LNCaP clone FGC (cell line): Measurements from ENCODE around the gene PFN3.

Experiments
- DNase-seq: peaks from one replicate; pipeline ENCODE4 v3.0.0-alpha.2; 2011; ENCODE audit warnings: low read depth
- H3K4me3 ChIP-seq: 2 replicates; pipeline ENCODE4 v1.5.1; 2011; ENCODE audit warnings: mild to moderate bottlenecking, low read depth, low read length, control low read depth
- TF ChIP-seq, protein P1 (sequence below): IDR thresholded peaks from 2 replicates; pipeline ENCODE4 v1.5.1; 2012; ENCODE audit warnings: mild to moderate bottlenecking; ENCODE audit not compliant: control insufficient read depth, insufficient read depth; ENCODE audit errors: extremely low read depth

PFN3 gene, protein sequence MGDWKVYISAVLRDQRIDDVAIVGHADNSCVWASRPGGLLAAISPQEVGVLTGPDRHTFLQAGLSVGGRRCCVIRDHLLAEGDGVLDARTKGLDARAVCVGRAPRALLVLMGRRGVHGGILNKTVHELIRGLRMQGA

DNA sequence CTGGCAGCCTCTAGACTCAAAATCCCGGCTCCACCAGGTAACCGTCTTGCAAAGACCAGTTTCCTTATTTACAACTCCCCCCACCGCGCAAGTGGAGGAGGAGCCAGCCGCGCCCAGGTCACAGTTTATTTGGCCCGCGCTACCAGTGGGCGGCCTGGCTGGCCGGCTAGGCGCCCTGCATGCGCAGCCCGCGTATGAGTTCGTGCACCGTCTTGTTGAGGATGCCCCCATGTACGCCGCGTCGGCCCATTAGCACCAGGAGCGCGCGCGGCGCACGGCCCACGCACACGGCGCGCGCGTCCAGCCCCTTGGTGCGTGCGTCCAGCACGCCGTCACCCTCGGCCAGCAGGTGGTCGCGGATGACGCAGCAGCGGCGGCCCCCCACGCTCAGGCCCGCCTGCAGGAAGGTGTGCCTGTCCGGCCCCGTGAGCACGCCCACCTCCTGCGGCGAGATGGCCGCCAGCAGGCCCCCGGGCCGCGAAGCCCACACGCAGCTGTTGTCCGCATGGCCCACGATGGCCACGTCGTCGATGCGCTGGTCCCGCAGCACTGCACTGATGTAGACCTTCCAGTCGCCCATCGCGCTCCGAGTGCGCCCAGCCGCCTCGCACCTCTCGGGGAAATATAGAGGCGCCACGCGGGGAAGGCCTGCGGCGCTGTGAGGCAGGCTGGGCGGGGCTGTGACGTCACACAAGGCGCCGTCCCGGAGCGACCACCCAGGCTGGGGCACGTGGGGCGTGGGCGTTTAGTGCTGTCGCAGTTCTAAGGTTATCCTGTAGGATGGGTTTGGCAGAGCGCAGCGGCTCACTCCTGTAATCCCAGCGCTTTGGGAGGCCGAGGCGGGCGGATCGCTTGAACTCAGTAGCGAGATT, at the start of gene PFN3:
TSS of gene PFN3 (minus strand) at position 665 of the 872 bp plus-strand sequence. CDS start at position 580, 85 bp downstream.
- TF ChIP-seq, protein P1, sequence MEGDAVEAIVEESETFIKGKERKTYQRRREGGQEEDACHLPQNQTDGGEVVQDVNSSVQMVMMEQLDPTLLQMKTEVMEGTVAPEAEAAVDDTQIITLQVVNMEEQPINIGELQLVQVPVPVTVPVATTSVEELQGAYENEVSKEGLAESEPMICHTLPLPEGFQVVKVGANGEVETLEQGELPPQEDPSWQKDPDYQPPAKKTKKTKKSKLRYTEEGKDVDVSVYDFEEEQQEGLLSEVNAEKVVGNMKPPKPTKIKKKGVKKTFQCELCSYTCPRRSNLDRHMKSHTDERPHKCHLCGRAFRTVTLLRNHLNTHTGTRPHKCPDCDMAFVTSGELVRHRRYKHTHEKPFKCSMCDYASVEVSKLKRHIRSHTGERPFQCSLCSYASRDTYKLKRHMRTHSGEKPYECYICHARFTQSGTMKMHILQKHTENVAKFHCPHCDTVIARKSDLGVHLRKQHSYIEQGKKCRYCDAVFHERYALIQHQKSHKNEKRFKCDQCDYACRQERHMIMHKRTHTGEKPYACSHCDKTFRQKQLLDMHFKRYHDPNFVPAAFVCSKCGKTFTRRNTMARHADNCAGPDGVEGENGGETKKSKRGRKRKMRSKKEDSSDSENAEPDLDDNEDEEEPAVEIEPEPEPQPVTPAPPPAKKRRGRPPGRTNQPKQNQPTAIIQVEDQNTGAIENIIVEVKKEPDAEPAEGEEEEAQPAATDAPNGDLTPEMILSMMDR, result no peak
- DNase-seq, result no peak
- no peak within 1 kb of the TSS for H3K4me3 ChIP-seq

DNA sequence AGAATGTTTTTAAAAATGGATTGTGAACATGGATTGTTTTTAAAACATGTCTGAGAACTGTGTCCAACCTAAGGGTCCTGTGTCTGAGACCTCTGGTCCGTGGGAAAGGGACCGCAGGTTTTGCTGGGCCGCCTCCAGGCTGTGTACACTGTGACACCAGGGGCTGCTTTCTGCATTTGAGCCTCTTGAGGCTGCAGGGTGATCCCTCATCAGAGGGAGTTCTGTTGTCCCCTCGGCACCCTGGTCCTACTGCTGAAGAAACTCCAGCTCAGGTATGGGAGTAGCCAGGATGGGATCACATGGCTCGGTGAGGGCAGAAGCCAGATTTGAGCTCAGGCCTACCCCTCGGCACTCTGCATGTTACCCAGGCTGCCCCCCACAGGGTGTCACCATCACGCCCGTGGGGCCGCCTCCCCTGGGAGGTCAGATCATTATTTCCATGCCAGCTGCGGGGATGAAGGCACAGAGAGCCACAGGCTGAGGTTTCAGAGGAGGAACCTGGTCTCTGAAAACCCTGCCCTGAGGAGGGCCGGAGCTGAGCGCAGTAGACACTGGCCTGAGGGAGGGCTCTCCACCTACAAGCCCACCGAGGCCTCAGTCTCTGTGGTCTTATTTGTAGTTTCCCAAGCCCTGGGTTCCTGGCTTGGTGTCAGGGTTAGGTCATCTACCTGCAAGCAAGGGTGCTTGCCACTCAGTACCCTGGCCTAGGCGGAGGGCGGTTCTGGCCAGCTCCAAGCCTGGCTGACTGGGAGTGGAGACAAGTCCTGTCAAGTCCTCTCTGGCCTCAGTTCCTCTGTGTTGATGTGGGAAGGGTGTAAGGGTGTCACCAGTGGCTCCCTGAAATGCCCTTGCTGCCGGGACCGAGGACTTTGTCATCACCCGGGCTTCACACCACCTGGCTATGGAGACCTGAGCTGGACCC, 48.9 kb upstream of the PFN3 start:
- H3K4me3 ChIP-seq, result no peak overlapping the region
- DNase-seq, result no peak

DNA sequence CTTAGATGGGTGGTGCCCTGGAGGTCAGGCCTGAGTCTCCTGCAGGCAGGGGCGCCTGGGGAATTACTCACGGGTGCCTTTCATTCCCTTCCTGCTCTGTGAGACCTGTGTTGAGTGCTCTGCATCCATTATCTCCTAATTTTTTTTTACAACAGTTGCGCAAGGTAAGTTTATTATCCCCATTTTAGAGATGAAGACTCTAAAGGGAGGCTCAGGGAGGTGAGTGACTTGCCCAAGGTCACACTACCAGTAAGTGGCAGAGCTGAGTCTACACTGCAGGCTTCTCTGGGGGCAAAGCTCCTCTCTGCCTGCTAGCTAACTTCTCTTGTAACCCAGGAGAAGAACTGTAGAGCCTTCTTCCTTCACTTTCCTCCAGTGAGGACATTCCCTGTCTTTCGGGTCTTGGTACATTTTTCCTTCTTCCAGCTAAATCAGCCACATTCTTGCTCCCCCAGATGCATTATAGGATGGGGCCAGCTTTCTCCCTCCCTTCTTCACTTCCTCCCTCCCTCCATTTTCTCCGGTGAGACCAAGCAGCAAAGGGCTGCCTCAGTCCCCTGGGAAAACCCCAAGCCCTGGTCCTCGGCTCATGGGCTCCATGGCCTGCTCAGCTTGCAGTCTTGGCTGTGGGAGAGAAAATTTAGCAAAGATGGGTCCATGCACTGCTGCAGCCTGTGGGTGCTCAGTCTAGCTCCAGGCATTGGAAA, 47.9 kb upstream of the PFN3 start:
- no peak for DNase-seq
- peak overlapping the region; percentile 55 for H3K4me3 ChIP-seq
- TF ChIP-seq, protein P1, result no peak

More for the DNA sequence above, 48.9 kb upstream of the PFN3 start:
- TF ChIP-seq, protein P1, result no peak

DNA sequence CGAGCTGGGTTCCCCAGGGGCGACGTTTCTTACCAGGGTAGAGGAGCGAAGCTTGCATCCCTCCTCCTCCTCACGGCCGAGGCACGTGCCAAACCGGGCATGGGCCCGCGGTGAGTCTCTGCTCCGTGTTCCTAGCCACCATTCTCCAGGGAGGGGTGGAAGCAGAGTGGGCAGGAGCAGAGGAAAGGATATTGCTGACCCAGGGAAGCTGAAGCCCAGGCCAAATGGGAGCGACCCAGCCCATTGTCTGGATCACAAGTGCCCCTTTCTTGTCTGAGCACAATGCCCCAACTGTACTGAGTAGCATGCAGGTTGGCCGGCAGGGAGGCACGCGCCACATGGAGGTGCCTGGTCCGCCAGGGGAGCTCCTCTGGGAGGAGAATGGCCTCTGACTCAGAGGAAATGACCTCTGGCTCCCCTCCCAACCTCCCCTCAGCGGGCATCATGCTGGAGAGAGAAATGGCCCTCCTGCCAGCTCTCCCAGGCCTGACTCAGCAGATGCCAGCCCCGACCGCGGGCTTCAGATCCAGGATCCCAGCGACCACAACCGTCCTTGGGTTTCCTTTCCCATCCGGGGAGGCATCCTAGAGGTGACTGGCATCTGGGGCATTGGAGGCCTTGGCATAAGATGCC, 47.3 kb upstream of the PFN3 start:
- peak overlapping the region; percentile 55 for H3K4me3 ChIP-seq
- DNase-seq, result no peak
- TF ChIP-seq, protein P1, result no peak

DNA sequence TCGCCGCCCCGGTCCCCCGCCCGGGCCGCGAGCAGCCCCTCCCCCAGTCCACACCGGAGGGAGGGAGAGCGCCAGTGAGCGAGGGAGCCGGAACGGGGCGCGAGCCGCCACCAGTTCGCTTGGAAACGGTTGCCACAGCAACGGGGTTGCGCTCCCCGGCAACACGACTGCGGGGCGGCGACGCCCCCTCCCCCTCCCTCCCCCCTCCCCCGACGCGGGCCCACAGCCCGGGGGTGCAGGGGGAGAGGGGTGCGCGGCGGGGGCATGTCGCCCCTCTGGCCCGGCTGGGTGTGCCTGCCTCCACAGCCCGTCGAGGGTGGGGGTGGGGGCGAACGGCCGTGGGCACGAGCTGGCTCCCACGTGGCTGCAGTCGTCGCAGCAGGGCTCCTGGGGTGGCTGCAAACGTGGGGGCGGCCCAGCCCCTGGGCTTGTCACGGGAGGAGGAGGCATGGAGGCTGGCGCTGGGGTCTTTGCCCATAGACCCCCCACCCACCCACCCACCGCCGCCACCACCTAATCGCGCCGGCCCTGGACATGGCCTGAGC, 46.7 kb upstream of the PFN3 start:
- TF ChIP-seq, protein P1, result no peak
- H3K4me3 ChIP-seq, result peak overlapping the region; percentile 55
- no peak for DNase-seq
